H9 (cell line): ENCODE results near the gene PAEP. TPM values are rescaled to one million over a fixed set of nuclear protein-coding genes. Genes with fewer than 3 reads are reported as not detected.

Experiments
- DNase-seq: peaks from one replicate; pipeline ENCODE4 v3.0.0-alpha.2; 2017
- H2AFZ ChIP-seq: one replicate; pipeline ENCODE4 v1.6.1; 2013; ENCODE audit warnings: mild to moderate bottlenecking, low read length, control low read depth, moderate library complexity
- H2AK5ac ChIP-seq: 2 replicates; pipeline ENCODE4 v1.6.1; 2013; ENCODE audit warnings: low read length, control low read depth, mixed read lengths; ENCODE audit not compliant: insufficient read length
- H2BK120ac ChIP-seq: one replicate; pipeline ENCODE4 v1.6.1; 2013; ENCODE audit warnings: low read depth, mild to moderate bottlenecking, low read length, control low read depth, inconsistent platforms; ENCODE audit not compliant: poor library complexity, severe bottlenecking
- H2BK12ac ChIP-seq: 2 replicates; pipeline ENCODE4 v1.6.1; 2013; ENCODE audit warnings: low read length, control low read depth, mixed read lengths, low read depth; ENCODE audit not compliant: insufficient read length
- H2BK15ac ChIP-seq: 2 replicates; pipeline ENCODE4 v1.6.1; 2013; ENCODE audit warnings: low read depth, low read length, control low read depth
- H2BK20ac ChIP-seq: one replicate; pipeline ENCODE4 v1.6.1; 2013; ENCODE audit warnings: low read depth, mild to moderate bottlenecking, low read length, control low read depth, inconsistent platforms; ENCODE audit not compliant: poor library complexity, severe bottlenecking
- H2BK5ac ChIP-seq: 2 replicates; pipeline ENCODE4 v1.6.1; 2013; ENCODE audit warnings: low read length, control low read depth, mixed read lengths; ENCODE audit not compliant: insufficient read length
- H3K14ac ChIP-seq: 2 replicates; pipeline ENCODE4 v1.6.1; 2013; ENCODE audit warnings: low read length, control low read depth; ENCODE audit not compliant: insufficient read depth
- H3K18ac ChIP-seq: 2 replicates; pipeline ENCODE4 v1.6.1; 2013; ENCODE audit warnings: low read depth, mild to moderate bottlenecking, mixed read lengths, low read length, control low read depth; ENCODE audit not compliant: insufficient read length
- H3K23ac ChIP-seq: 2 replicates; pipeline ENCODE4 v1.6.1; 2013; ENCODE audit warnings: low read length, control low read depth, mixed read lengths, low read depth; ENCODE audit not compliant: insufficient read length
- H3K23me2 ChIP-seq: 2 replicates; pipeline ENCODE4 v1.6.1; 2013; ENCODE audit warnings: low read depth, mild to moderate bottlenecking, mixed read lengths, low read length, control low read depth; ENCODE audit not compliant: insufficient read length, poor library complexity, severe bottlenecking
- H3K27ac ChIP-seq: 2 replicates; pipeline ENCODE4 v1.5.1; 2013; ENCODE audit warnings: low read length, control low read depth, mixed read lengths, low read depth; ENCODE audit not compliant: insufficient read length
- H3K27me3 ChIP-seq: 2 replicates; pipeline ENCODE4 v1.6.1; 2013; ENCODE audit warnings: low read length, control low read depth, inconsistent platforms; ENCODE audit not compliant: insufficient read depth
- H3K4ac ChIP-seq: 2 replicates; pipeline ENCODE4 v1.6.1; 2013; ENCODE audit warnings: low read depth, mild to moderate bottlenecking, control low read depth, inconsistent platforms, low read length, moderate library complexity
- H3K4me1 ChIP-seq: 2 replicates; pipeline ENCODE4 v1.6.1; 2013; ENCODE audit warnings: low read length, control low read depth, inconsistent platforms; ENCODE audit not compliant: insufficient read depth
- H3K4me2 ChIP-seq: 2 replicates; pipeline ENCODE4 v1.6.1; 2013; ENCODE audit warnings: low read length, control low read depth, mixed read lengths; ENCODE audit not compliant: insufficient read length, insufficient read depth
- H3K56ac ChIP-seq: 2 replicates; pipeline ENCODE4 v1.6.1; 2013; ENCODE audit warnings: low read depth, mild to moderate bottlenecking, mixed read lengths, low read length, control low read depth; ENCODE audit not compliant: insufficient read length
- H3K79me1 ChIP-seq: 2 replicates; pipeline ENCODE4 v1.6.1; 2013; ENCODE audit warnings: low read depth, mild to moderate bottlenecking, moderate library complexity, low read length, control low read depth, inconsistent platforms; ENCODE audit not compliant: insufficient read depth, poor library complexity, severe bottlenecking
- H3K79me2 ChIP-seq: 2 replicates; pipeline ENCODE4 v1.6.1; 2013; ENCODE audit warnings: low read length, control low read depth, inconsistent platforms; ENCODE audit not compliant: insufficient read depth
- H3K9ac ChIP-seq: 2 replicates; pipeline ENCODE4 v1.6.1; 2013; ENCODE audit warnings: low read length, control low read depth, mixed read lengths; ENCODE audit not compliant: insufficient read length; ENCODE audit errors: extremely low read depth
- H3K9me3 ChIP-seq: one replicate; pipeline ENCODE4 v1.6.1; 2013; ENCODE audit warnings: low read depth, low read length, inconsistent platforms; ENCODE audit not compliant: control insufficient read depth
- H3T11ph ChIP-seq: one replicate; pipeline ENCODE4 v1.6.1; 2013; ENCODE audit warnings: mild to moderate bottlenecking, low read length, control low read depth, inconsistent platforms
- H4K20me1 ChIP-seq: one replicate; pipeline ENCODE4 v1.6.1; 2013; ENCODE audit not compliant: control insufficient read depth, insufficient read length, insufficient read depth
- H4K5ac ChIP-seq: 2 replicates; pipeline ENCODE4 v1.6.1; 2013; ENCODE audit warnings: low read depth, mild to moderate bottlenecking, mixed read lengths, low read length, control low read depth; ENCODE audit not compliant: insufficient read length
- H4K8ac ChIP-seq: replicated peaks from 2 replicates; pipeline ENCODE4 v1.6.1; 2013; ENCODE audit warnings: low read length, control low read depth, mixed read lengths, low read depth; ENCODE audit not compliant: insufficient read length
- H4K91ac ChIP-seq: 2 replicates; pipeline ENCODE4 v1.6.1; 2013; ENCODE audit warnings: low read depth, mild to moderate bottlenecking, moderate library complexity, mixed read lengths, low read length, control low read depth; ENCODE audit not compliant: insufficient read length
- H3K27ac Mint-ChIP-seq, 3 experiments: 2 replicates in 2 of 3; 3 replicates in 1 of 3; pipeline ENCODE4 v1.8.0; 2020 to 2021; ENCODE audit warnings: mixed read lengths in 3 of 3, mild to moderate bottlenecking in 1 of 3, moderate library complexity in 1 of 3
- H3K27me3 Mint-ChIP-seq: 2 replicates; pipeline ENCODE4 v1.8.0; 2021; ENCODE audit warnings: low read depth, mild to moderate bottlenecking, moderate library complexity, mixed read lengths
- H3K36me3 Mint-ChIP-seq, 3 experiments: 2 replicates in 2 of 3; 3 replicates in 1 of 3; pipeline ENCODE4 v1.8.0; 2020 to 2021; ENCODE audit warnings: low read depth in 3 of 3, mixed read lengths in 3 of 3; ENCODE audit not compliant: insufficient read depth in 1 of 3
- H3K4me1 Mint-ChIP-seq, 2 experiments: 2 replicates each; pipeline ENCODE4 v1.8.0; 2020; ENCODE audit warnings: mixed read lengths in 2 of 2
- H3K4me3 Mint-ChIP-seq, 2 experiments: 2 replicates in 1 of 2; 3 replicates in 1 of 2; pipeline ENCODE4 v1.8.0; 2020 to 2021; ENCODE audit warnings: mild to moderate bottlenecking in 2 of 2, mixed read lengths in 2 of 2, moderate library complexity in 1 of 2
- H3K9me3 Mint-ChIP-seq, 2 experiments: 2 replicates in 1 of 2; 3 replicates in 1 of 2; pipeline ENCODE4 v1.8.0; 2020; ENCODE audit warnings: mild to moderate bottlenecking in 2 of 2, mixed read lengths in 2 of 2, moderate library complexity in 1 of 2
- CTCF ChIP-seq: fragments of 200-600 bp; sonication (generic); conservative IDR thresholded peaks from 3 replicates; pipeline ENCODE4 v1.8.0; 2021; ENCODE audit warnings: antibody characterized with exemption, mild to moderate bottlenecking
- WGBS: extraction: QIAGEN DNeasy Blood & Tissue Kit; methylation state at CpG from one replicate; pipeline ENCODE4 v1.1.7; 2013; ENCODE audit warnings: missing lambda C conversion rate, low lambda C conversion rate, mixed read lengths; ENCODE audit not compliant: insufficient read length; ENCODE audit errors: extremely low coverage; 5-methylcytosine and 5-hydroxymethylcytosine counted together
- total RNA-seq: library from RNA; stranded (reverse); gene quantifications from 2 replicates; pipeline ENCODE4 v1.2.1, GENCODE V29; 2021

PAEP gene
- total RNA-seq, 1 experiment from 2014 or later, result not detected

DNA sequence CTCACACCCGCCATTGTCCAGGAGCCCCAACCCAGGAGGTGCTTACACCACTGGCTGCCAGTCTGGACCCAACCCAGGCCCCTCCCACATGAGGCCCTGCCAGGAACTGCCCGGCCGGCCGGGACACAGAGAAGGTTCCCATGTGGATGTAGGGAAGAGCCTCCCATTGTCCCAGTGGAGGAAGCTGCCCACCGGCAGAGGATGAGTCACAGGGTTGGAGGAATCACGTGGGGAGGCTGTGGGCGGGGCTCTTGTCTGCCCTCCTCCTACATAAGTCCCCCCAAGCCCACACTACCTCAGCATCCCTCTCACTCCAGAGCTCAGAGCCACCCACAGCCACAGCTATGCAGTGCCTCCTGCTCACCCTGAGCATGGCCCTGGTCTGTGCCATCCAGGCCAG lies 26.1 kb downstream of the PAEP start:
- Histone ChIP-seq H3K23ac (no peak overlapping the region), H2BK20ac (no peak overlapping the region), H4K5ac (no peak overlapping the region), H2AFZ (no peak overlapping the region), H4K91ac (no peak overlapping the region), H3K18ac (no peak overlapping the region), H3K4me2 (no peak overlapping the region), H3K9ac (no peak overlapping the region), H4K8ac (no peak overlapping the region), H2BK12ac (no peak overlapping the region), H2BK5ac (no peak overlapping the region), H3K23me2 (no peaks in the 10 kb centered on the region), H3K14ac (no peak overlapping the region), H2BK120ac (no peak overlapping the region), H4K20me1 (no peaks in the 10 kb centered on the region), H2AK5ac (no peak overlapping the region), H3K27me3 (no peaks in the 10 kb centered on the region), H3K9me3 (no peaks in the 10 kb centered on the region), H3K4me1 (no peaks in the 10 kb centered on the region), H3K4ac (no peak overlapping the region), H3T11ph (no peak overlapping the region), H3K79me2 (no peaks in the 10 kb centered on the region), H3K56ac (no peak overlapping the region), H3K79me1 (no peaks in the 10 kb centered on the region), H3K27ac (no peak overlapping the region), H2BK15ac (no peak overlapping the region)
- H3K27me3 Mint-ChIP-seq, result no peaks in the 10 kb centered on the region; the same call in 1 of the 2 replicates
- no peak overlapping the region for H3K27ac Mint-ChIP-seq
- H3K9me3 Mint-ChIP-seq, result no peaks in the 10 kb centered on the region; a peak in 1 of 5 replicates
- H3K4me3 Mint-ChIP-seq, result no peak overlapping the region
- no peak for TF ChIP-seq CTCF
- WGBS, result no CpG with 5 or more reads among the region's 7 CpGs
- DNase-seq, result peak; percentile 36
- no peaks in the 10 kb centered on the region for H3K36me3 Mint-ChIP-seq
- H3K4me1 Mint-ChIP-seq, result no peaks in the 10 kb centered on the region
